ENCODE measurements around the gene ZBTB21.

ZBTB21 gene

GRCh38 chr21:41948078-41948895, 61.9 kb downstream of the ZBTB21 start:
- DNase-seq = no peak

DNA sequence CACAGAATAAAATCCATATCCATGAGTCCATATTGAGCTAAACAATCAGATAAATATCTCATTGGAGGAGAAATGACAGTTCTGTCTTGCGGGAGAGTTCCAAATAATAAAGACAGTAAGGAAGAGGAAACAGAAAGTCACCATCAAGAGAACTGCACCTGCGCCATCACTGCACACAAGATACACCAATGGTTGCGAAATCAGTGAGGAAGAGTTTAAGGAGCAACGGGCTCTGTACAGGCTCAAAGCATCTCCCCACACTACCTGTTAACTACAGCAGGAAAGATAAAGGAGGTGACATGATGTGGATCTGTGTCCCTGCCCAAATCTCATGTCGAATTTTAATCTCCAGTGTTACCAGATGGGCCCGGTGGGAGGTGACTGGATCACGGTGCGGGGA, 64.2 kb downstream of the ZBTB21 start:
- no peak for DNase-seq

- no peak for DNase-seq
Observed at GRCh38 chr21:41943851-41944250, 66.3 kb downstream of the ZBTB21 start.

GRCh38 chr21:41942457-41942856, 67.7 kb downstream of the ZBTB21 start:
- DNase-seq = no peak

- DNase-seq = no peak
Observed at GRCh38 chr21:41941941-41942340, 68.2 kb downstream of the ZBTB21 start.

- DNase-seq = no peak
Observed at GRCh38 chr21:41940431-41940830, 69.7 kb downstream of the ZBTB21 start.

DNA sequence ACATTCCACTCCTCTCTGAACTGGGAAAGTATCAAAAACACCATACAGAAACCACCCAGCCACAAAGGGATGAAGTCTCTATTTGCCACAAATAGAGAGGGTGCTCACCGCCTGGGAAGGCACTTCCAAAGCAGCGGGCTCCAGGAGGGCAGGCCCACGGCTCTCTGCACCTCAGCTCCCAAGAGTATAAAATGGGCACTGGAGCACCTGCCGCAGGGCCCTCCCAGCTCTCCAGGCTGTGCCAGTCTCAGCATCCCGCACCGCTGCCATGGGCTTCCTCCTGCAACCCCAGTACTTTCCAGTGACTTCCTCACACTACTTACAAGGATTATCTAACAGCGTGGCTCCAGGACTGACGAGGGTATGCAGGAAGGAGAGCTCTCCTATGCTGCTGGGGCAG, 70.8 kb downstream of the ZBTB21 start:
- no peak for DNase-seq

Measured in SIG-M5 (cell line).